Cardiac septum (tissue), 1 donor: ENCODE results near the gene HARS2. TPM values are rescaled to one million over a fixed set of nuclear protein-coding genes. Genes with fewer than 3 reads are reported as not detected.
"Not testable (repeated sequence)": the region's sequence is repeated elsewhere in the genome, so short reads cannot be mapped to it uniquely, and the experiment has no call there.

ENCODE experiments used
- DNase-seq: peaks from one replicate; pipeline ENCODE4 v3.0.0-alpha.2; 2020; ENCODE audit warnings: low spot score
- intact Hi-C: fragments of 100-400 bp; cut with DNase I; formaldehyde crosslinking; loops from one replicate; pipeline ENCODE4 v1.14.0; 2022
- long read RNA-seq: library from polyadenylated mRNA; unstranded; transcript quantifications from one replicate; pipeline ENCODE4 v2.0.0, GENCODE V29; 2021
- total RNA-seq: library from RNA; stranded (reverse); fragmentation: NEBNext Ultra II Directional; extraction: Animal tissue kit (Norgen Biotek cat#: 25700); gene quantifications from one replicate; pipeline ENCODE4 v1.2.1, GENCODE V29; 2021
- donor health status: DM: no; HTN: no; CAD: no.

HARS2 gene, protein sequence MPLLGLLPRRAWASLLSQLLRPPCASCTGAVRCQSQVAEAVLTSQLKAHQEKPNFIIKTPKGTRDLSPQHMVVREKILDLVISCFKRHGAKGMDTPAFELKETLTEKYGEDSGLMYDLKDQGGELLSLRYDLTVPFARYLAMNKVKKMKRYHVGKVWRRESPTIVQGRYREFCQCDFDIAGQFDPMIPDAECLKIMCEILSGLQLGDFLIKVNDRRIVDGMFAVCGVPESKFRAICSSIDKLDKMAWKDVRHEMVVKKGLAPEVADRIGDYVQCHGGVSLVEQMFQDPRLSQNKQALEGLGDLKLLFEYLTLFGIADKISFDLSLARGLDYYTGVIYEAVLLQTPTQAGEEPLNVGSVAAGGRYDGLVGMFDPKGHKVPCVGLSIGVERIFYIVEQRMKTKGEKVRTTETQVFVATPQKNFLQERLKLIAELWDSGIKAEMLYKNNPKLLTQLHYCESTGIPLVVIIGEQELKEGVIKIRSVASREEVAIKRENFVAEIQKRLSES
- 29.7 TPM for total RNA-seq
- long read RNA-seq, transcript HARS2-201 (13 exons, 2,510 nt), result major isoform, 49 of 89 reads
- long read RNA-seq, transcript HARS2-219 (14 exons, 2,292 nt), result minor isoform, 12 of 89 reads
- long read RNA-seq, partial matches to known transcripts, result 8 of 89 reads
- long read RNA-seq, other reads (novel, unspliced or antisense), result 13 of 89 reads

DNA sequence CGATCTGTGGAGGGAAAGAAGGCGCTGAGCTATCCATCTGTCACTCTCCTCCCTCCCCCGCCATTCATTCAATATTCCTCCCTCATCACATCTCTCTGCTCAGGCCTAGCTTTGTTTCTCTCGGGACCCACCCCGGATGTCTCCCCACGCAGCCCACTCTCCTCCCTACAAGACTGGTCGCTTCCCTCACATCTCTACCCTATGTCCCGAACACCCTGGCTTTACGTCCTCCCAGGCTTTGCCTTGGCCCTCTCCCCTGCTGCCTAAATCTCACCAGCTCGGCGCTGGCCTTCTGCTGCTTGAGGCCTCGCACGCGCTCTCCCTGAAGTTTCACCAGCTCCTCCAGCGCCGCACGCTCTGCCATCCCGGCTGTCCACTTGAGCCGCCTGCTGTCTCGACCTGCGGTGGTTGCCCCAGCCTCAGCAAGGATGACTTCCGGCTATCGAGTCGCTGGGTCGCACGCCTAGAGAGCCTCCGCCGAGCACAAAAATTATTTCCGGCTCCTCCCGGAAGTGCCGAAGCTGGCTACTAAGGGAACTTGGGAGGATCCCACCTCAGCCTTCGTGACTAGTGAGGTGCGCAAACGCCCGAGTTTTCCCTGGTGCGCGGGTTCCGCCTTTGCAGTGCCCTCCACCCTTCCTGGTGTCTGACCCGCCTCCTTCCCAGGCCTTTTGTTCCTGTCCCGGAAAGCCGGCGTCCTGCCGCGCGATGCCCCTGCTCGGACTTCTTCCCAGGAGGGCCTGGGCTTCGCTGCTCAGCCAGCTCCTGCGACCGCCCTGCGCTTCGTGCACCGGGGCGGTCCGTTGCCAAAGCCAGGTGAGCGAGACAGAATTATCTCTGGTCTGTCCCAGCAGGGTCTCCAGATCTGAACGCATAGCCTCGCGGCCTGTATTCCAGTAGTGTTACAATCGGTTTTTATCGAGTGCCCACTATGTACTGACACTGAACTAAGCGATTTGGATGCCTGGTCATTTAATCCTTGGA lies at the start of gene HARS2, which contains the start of gene HARS1:
HARS2 (plus strand) TSS at position 515 of the 984 bp plus-strand sequence; CDS start at position 709, 194 bp downstream.
HARS1 (minus strand) TSS at position 430 of the 984 bp plus-strand sequence; CDS start at position 364, 66 bp downstream.
- intact Hi-C loops, result loop anchor here (1.0 to 2.0 kb wide), 3 partner anchors 27 to 126 kb away; partner anchors contain the start of genes APBB3, IK, NDUFA2 and SLC35A4
- peak; percentile 96 for DNase-seq

DNA sequence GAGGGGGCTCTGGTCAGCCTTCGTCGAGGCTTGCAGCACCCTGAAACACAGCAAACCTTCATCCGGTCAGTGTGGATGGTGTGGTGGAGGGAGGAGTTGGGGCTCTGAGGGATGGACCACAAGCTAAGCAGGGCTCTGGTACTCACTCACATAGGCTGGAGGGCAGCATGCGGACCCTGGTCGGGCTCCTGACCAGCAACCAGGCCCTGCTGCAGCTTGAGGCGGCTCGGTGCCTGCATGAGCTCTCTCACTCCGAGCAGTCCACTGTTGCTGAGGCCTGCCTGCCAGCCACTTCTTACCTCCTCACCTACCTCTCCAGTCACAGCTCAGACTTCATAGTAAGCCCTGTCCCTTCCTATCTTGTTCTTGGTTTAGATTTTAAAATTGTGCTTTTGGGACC lies 49.5 kb upstream of the HARS2 start:
- DNase-seq, result no peak
- intact Hi-C loops, result no loop called here

DNA sequence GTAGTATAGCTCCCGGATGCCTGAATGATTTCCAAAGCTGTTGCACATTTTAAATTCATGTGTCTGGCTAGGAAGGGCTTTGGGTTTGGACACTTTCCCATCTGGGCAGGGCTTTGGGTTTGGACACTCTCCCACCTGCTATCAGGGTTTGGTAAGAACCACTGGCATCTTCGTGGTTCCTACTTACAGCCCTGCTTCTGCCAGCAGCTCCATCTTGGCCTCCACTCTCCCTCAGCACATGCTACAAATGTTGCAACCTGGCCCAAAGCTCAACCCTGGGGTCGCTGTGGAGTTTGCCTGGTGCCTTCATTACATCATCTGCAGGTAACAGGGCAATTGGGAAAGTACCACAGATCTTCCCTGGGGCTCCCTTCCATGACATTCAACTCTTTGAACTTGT lies 48.5 kb upstream of the HARS2 start:
- intact Hi-C loops, result no loop called here
- DNase-seq, result no peak

DNA sequence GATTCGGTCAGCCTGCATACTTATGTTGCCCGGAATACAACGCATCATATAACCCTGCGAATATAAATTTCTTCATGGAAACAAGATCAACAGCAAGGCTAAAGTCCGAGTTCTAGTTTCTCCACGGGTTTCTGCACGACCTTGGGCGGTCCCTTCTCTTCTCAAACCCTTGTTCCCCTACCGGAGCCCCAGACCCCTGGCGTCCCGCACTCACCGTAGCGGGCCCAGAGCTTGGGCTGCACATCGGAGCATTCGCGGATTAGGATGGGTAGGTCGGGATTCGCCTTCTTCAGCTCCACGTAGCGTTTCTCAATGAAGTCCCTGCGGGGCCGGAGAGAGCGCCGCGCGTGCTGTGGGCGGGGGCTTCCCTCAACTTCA lies 44.2 kb upstream of the HARS2 start:
- no peak for DNase-seq

DNA sequence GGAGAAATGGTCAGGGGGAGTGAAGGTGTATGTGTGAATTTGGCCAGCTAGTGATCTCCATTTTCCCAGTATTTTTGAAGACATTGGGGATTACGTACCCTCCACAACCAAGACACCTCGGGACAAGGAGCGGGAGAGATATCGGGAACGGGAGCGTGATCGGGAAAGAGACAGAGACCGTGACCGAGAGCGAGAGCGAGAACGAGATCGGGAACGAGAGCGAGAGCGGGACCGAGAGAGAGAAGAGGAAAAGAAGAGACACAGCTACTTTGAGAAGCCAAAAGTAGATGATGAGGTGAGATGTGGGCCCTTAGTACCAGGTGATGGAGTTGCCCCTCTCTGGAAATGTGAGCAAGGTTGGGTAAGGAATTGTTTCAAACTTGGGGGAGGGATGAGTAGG lies 32.4 kb upstream of the HARS2 start:
- no peak for DNase-seq
- intact Hi-C loops, result no loop called here

More for the DNA sequence above, 44.2 kb upstream of the HARS2 start:
- intact Hi-C loops, result loop anchor here (2.0 to 5.0 kb wide), 3 partner anchors 18 to 85 kb away; partner anchors contain the start of genes APBB3, HARS1, HARS2 and SLC35A4

DNA sequence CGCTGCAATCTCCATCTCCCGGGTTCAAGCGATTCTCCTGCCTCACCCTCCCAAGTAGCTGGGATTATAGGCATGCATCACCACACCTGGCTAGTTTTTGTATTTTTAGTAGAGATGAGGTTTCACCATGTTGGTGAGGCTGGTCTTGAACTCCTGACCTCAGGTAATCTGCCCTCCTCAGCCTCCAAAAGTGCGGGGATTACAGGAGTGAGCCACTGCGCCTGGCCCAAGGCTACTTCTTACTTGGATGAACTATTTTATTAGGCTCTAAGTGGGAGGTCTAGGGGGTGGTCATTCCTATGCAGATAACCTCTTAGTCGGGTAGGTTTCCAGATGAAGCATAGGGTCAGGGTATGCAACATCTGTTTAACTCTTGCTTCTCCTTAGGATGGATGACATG lies 30.9 kb upstream of the HARS2 start:
- intact Hi-C loops, DNase-seq: not testable (repeated sequence)

DNA sequence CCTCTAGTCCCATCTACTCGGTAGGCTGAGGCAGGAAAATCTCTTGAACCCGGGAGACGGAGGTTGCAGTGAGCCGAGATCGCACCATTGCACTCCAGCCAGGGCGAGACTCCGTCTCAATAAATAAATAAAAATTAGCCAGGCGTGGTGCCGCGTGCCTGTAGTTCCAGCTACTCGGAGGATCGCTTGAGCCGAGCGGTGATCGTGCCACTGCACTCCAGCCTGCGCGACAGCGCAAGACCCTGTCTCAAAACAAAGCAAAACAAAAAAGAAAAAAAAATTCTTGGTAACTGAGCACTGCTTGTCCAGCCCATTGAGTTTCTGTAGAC lies 27.3 kb upstream of the HARS2 start:
- intact Hi-C loops, result loop anchor here (1.0 to 2.0 kb wide), 2 partner anchors 17 to 27 kb away; partner anchors contain the start of genes HARS1, HARS2, IK and NDUFA2
- no peak for DNase-seq

DNA sequence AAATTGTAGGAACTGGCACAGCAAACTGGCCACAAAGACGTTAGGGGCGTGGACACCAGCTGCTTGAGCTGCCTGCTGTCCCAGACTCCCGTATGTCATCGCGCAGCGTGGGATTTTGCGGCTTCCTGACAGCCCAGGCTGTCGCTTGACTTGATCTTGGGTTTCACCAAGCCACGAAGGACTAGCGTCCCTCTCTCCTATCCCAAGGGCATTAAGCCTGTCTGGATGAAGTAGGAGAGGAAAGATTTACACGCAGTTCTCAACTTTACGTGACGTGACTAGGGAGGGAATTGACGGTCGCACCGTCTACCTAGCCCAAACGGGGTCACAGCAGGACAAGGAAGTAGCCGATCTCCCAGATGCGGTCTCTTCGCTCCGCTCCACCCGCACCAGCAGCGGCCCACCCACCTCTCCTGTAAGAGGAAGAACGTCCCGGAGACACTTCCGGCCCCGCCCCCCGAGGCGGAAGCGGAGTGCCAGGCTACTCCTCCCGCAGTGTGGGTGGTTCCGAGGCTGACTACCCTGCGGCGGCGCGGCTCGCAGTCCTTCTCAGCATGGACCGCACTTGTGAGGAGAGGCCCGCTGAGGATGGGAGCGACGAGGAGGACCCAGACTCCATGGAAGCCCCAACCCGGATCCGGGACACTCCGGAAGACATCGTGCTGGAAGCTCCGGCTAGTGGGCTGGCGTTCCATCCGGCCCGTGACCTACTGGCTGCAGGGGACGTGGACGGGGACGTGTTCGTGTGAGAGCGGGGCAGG lies 26.7 kb upstream of the HARS2 start, which contains the start of gene WDR55:
WDR55 (plus strand) TSS at position 546 of the 761 bp plus-strand sequence; CDS start at position 555, 9 bp downstream.
- peak; percentile 99 for DNase-seq
- intact Hi-C loops, result loop anchor here (1.0 to 2.0 kb wide), 2 partner anchors 18 to 27 kb away; partner anchors contain the start of genes HARS1, HARS2, IK and NDUFA2

DNA sequence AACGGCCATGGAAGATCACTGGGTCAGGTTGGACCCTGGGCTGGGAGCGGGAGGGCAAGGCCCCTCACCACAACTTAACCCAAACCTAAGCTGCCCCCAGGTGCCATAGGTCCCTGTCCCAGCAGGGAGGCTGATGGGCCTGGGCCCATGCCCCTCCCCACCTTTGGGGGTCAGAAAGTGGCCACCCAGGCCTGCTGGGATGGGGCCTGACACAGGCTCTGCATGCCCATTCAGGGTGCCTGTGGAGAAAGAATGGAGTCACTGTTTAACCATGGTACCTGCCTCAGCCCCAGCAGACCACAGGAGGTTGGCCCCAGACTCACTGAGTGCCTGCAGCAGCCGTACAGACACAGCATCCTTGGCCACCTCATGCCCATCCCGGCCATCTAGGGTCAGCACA lies 20.2 kb upstream of the HARS2 start:
- DNase-seq, intact Hi-C loops: not testable (repeated sequence)

DNA sequence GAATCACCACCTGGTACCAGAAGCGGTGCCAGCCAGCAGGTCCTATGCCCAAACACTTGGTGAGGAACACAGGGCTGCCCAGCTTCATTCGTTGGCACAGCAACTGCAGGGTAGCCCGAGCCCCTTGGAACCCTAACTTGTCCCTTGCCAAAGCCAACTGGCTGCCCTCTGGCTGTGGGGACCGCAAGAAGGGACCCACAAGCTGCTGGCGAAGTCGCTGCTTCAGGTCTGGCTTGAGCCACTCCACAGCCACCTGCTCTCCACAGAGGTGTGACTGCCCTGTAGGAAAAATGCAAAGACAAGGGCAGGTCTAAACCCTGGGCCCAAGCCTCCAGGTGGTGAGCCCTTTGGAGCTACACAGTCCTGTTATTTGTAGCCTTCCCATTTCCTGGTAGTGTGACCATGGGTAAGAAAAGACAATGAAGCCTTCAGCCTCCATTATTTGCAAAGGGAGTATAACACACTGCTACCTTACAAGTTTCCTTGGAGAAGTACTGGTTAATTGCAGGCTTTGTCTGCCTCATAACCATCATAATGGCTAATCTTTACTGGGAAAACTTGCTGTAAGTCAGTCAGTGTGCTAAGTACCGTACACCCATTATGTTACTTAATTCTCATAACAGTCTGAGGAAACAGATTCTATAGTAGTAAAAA lies 19.7 kb upstream of the HARS2 start:
- DNase-seq, result no peak
- intact Hi-C loops, result no loop called here

DNA sequence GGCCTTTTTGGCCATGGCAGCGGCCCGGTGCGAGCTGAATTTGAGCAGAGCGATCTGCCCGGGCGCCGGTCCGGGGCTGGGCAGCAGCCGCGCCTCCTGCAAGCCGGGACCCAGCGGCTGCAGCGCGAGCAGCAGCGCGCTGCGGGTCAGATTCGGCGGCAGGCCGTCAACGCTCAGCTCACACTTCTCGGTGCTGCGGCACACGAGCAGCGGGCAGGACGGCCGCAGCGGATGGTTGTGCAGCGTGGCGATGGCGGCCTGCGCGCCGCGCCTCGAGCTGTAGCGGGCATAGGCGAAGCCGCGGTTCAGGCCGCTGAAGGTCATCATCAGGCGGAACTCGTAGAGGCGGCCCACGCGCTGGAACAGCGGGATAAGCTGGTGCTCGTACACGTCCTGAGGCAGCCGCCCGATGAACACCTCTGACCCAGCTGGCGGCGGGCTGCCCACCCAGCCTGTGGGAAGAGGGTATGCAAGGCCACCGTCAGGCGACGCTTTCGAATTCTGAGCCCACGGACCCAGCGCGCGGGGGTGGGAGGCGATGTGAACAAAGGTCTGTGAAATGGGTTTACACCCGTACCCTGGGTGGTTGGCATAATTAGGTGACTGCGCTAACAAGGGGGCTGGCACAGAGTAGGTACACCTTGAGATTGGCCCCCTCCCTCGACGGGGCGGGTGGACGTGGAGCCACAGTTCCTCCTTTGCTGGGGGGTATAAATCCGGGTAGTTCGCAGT lies 18.6 kb upstream of the HARS2 start:
- no peak for DNase-seq

DNA sequence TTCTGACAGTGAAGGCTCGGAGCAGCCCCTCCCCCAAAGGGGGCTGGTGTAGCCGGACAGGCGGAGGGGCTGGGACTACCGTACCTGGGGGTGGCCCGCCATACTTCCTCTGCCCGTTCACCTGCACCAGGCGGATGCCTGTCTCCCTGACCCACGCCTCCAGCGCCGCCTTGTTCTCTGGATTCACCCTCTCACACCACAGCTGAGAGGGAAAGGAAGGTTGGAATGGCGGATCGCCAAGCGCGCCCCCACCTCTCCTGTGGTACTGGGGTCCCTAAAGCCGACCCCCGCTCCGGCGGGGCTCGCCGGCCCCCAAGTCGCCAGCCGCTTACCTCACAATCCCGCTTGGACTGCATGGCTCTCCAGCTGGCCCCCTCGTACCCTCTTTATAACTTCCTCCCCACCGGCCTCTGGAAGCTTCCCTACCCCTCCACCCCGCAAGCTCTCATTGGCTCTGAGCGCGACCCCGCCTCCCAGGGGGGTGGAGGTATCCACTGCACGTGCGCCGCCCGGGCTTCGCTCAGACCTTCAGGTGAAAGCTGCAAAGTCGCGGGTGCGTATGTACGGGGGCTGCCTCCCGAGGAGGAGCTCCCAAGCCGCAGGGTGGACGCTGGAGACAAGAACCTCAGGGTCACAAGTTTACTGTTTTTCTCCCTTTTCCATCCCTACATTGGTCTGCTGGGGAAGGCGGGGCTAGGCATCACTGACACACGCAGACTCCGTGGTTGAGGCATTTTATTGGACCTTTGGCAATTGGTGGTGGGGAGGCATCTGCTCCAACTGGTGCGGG lies 17.9 kb upstream of the HARS2 start, which contains the start of gene DND1:
DND1 (minus strand) TSS at position 390 of the 790 bp plus-strand sequence; CDS start at position 356, 34 bp downstream.
- intact Hi-C loops, result no loop called here
- DNase-seq, result no peak

More for the DNA sequence above, 18.6 kb upstream of the HARS2 start:
- intact Hi-C loops, result no loop called here

DNA sequence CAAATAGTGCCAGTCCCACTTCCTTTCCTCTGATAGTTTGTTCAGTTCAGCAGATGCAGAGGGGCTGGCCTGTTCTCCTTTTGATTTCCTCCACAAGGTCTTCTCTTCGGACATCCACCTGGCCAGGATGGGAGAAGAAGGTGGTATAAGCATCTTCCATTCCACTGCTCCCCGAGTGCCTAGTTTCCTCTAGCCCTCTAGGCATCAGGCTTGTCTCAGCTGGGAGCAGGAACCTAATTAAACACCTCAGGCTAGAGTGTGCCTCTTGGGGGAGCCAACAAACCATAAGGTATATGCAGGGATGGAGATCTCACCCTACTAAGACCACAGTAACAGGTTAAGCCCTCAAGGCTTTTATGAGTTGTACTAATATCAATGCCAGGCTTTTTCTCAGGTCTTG lies 17.0 kb upstream of the HARS2 start:
- no peak for DNase-seq
- intact Hi-C loops, result no loop called here

DNA sequence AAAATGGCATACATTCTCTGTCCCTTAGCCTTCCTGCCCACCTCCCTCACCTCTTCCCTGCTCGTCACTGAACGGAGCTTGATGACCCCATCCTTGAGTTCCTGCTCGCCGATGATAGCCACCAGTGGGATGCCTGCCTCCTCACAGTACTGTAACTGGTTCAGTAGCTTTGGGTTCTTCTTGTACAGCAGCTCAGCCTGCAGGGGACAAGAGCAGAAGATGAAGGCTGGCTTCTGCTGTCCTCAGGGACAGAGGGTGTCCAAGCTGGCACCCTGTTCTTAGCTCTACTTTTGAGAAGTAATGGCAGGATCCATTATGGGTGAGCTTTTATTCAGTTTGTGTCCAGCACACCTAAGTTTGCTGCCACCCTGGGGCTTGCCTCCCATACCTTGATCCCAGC lies 16.6 kb upstream of the HARS2 start:
- DNase-seq, result no peak
- intact Hi-C loops, result no loop called here

DNA sequence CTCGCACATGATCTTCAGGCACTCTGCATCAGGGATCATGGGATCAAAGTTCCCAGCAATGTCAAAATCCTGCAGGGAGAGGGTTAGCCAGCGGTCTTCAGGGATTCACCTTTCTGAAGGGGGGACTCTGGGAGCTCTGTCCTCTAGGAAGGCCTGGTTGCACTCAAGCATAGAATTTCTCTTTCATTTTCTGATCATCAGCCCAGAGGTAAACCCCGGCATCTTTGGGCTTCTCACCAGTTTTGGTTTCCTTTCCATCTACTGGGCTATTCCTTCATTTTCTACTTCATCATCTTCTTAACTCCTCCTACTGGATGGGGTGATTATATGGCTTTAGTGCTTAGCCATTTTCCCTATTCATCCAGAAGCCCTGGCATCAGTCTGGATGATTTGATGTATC lies 13.3 kb upstream of the HARS2 start:
- intact Hi-C loops, result no loop called here
- no peak for DNase-seq

DNA sequence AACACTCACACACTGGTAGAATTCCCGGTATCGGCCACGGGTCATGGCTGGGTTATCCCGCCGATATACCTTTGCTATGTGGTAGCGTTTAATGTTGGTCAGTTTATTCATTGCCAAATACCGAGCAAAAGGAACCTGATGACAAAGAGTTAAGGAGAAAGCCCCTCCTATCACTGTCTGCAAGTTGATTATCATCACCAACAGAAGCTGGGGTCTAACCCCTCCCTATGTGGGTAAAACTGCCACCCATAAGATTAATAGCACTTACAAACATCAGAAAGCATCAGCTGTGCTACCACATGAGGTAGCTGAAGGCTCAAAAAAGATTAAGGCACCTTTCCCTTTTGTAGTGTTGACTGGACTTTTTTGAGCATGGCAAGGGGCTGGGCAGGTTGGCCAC lies 12.3 kb upstream of the HARS2 start:
- DNase-seq, result no peak
- intact Hi-C loops, result no loop called here
